K562 (cell line): Measurements from ENCODE around the gene EPDR1. TPM values are rescaled to one million over a fixed set of nuclear protein-coding genes. Genes with fewer than 3 reads are reported as not detected.
A peak's percentile ranks its signal among the peaks of the same experiment; 100 is the strongest.

Experiments
- ARID1B ChIP-seq: fragments of 450-650 bp; IDR thresholded peaks from 2 replicates; pipeline ENCODE4 v1.6.1; 2016; ENCODE audit warnings: antibody characterized with exemption, mild to moderate bottlenecking, inconsistent platforms
- C11orf30 ChIP-seq: fragments of 450-650 bp; IDR thresholded peaks from 2 replicates; pipeline ENCODE4 v1.6.1; 2016; ENCODE audit warnings: low read depth, mild to moderate bottlenecking
- CTCF ChIP-seq, 3 experiments: IDR thresholded peaks in 2 of 3; conservative IDR thresholded peaks in 1 of 3; 2 replicates each; pipeline ENCODE4 v1.5.1; 2011 to 2012; ENCODE audit warnings: low read length in 3 of 3, mild to moderate bottlenecking in 3 of 3, control low read depth in 2 of 3, improper control_type of control experiment in 1 of 3, inconsistent platforms in 1 of 3, low read depth in 1 of 3, mixed read lengths in 1 of 3, moderate library complexity in 1 of 3; ENCODE audit not compliant: insufficient read depth in 2 of 3
- E2F6 ChIP-seq, 2 experiments: IDR thresholded peaks; 2 replicates each; pipeline ENCODE4 v1.6.1; 2011; ENCODE audit warnings: borderline replicate concordance in 1 of 2, control low read depth in 1 of 2, low read depth in 1 of 2, low read length in 1 of 2, mild to moderate bottlenecking in 1 of 2, mixed read lengths in 1 of 2, moderate library complexity in 1 of 2; ENCODE audit not compliant: insufficient read depth in 1 of 2, insufficient read length in 1 of 2, poor library complexity in 1 of 2, severe bottlenecking in 1 of 2; ENCODE audit errors: extremely low read depth in 1 of 2
- FOXP4 ChIP-seq: sonication (generic); formaldehyde crosslinking; IDR thresholded peaks from 2 replicates; pipeline ENCODE4 v1.8.0; 2022; ENCODE audit warnings: mild to moderate bottlenecking, missing genetic modification reagents, borderline replicate concordance
- HNRNPH1 ChIP-seq: fragments of 200-400 bp; formaldehyde crosslinking; optimal IDR thresholded peaks from 2 replicates; pipeline ENCODE3; 2017; ENCODE audit warnings: low read depth, mild to moderate bottlenecking, low read length, moderate library complexity
- MAFG ChIP-seq: fragments of 450-650 bp; conservative IDR thresholded peaks from 2 replicates; pipeline ENCODE4 v1.6.1; 2016; ENCODE audit warnings: missing genetic modification characterization, missing compliant biosample characterization
- MEIS2 ChIP-seq: fragments of 450-650 bp; IDR thresholded peaks from 2 replicates; pipeline ENCODE4 v1.6.1; 2014; ENCODE audit warnings: mild to moderate bottlenecking; ENCODE audit not compliant: partially characterized antibody
- NCOR1 ChIP-seq: fragments of 450-650 bp; IDR thresholded peaks from 2 replicates; pipeline ENCODE4 v1.6.1; 2016; ENCODE audit warnings: mild to moderate bottlenecking, moderate library complexity
- NONO ChIP-seq, 2 experiments: fragments of 200-400 bp in 1 of 2; fragments of 450-650 bp in 1 of 2; formaldehyde crosslinking in 1 of 2; IDR thresholded peaks; 2 replicates each; pipeline ENCODE4 v1.6.1; 2017; ENCODE audit warnings: low read depth in 2 of 2, mild to moderate bottlenecking in 2 of 2, moderate library complexity in 2 of 2, low read length in 1 of 2
- PCBP1 ChIP-seq: fragments of 200-400 bp; formaldehyde crosslinking; IDR thresholded peaks from 2 replicates; pipeline ENCODE4 v1.6.1; 2018; ENCODE audit warnings: mild to moderate bottlenecking, low read depth, low read length; ENCODE audit not compliant: poor library complexity, severe bottlenecking
- RBFOX2 ChIP-seq: fragments of 200-400 bp; formaldehyde crosslinking; IDR thresholded peaks from 2 replicates; pipeline ENCODE4 v1.6.1; 2017; ENCODE audit warnings: low read depth, mild to moderate bottlenecking, low read length, moderate library complexity
- SMARCB1 ChIP-seq: IDR thresholded peaks from 2 replicates; pipeline ENCODE4 v1.6.1; 2011; ENCODE audit warnings: improper control_type of control experiment, low read depth; ENCODE audit not compliant: insufficient read length
- SMARCC2 ChIP-seq: fragments of 450-650 bp; IDR thresholded peaks from 2 replicates; pipeline ENCODE4 v1.6.1; 2017; ENCODE audit warnings: antibody characterized with exemption, moderate library complexity, mild to moderate bottlenecking, low read depth
- STAT5A ChIP-seq: IDR thresholded peaks from 2 replicates; pipeline ENCODE4 v1.6.1; 2012; ENCODE audit warnings: low read length, inconsistent platforms, borderline replicate concordance
- THRA ChIP-seq: fragments of 450-650 bp; IDR thresholded peaks from 2 replicates; pipeline ENCODE4 v1.6.1; 2017; ENCODE audit warnings: mild to moderate bottlenecking, moderate library complexity
- ZNF79 ChIP-seq: fragments of 250-450 bp; sonication (Bioruptor Pico); IDR thresholded peaks from 2 replicates; pipeline ENCODE4 v1.4.0; 2020; ENCODE audit warnings: low read depth, mild to moderate bottlenecking, moderate library complexity
- polyA plus RNA-seq, 8 experiments: library from polyadenylated mRNA; depleted of rRNA in 4 of 8; stranded (reverse) in 5 of 8; unstranded in 3 of 8; fragments of >200 nt; fragmentation: Nextera tagmentation in 2 of 8; fragmentation: Illumina TruSeq in 1 of 8; extraction: Ambion mirVana in 2 of 8; extraction: Trizol in 1 of 8; gene quantifications; 2 replicates each; pipeline versions ENCODE4 v1.2.1 to v1.2.3, GENCODE V29; 2011 to 2014; ENCODE audit warnings: inconsistent platforms in 1 of 8, missing spikeins in 1 of 8
- total RNA-seq, 7 experiments: library from RNA; depleted of rRNA in 6 of 7; stranded (reverse); fragments of >200 nt in 6 of 7; fragmentation: Illumina TruSeq in 2 of 7; extraction: Trizol in 2 of 7; gene quantifications; 2 replicates each; pipeline versions ENCODE4 v1.2.1 to v1.2.3, GENCODE V29; 2011 to 2021; ENCODE audit warnings: low replicate concordance in 1 of 7

The EPDR1 gene
- total and polyA plus RNA-seq, 9 of the 15 experiments (the other 6 are each of a cell fraction or from before 2014, with no cell fraction given) = 0.01 to 0.11 TPM; not detected in 7

GRCh38 chr7:37920849-37921805 lies 687 bp downstream of the EPDR1 start (continued):
- TF ChIP-seq C11orf30 (peak; percentile 76), HNRNPH1 (no peak), STAT5A (peak; percentile 84), FOXP4 (no peak), SMARCC2 (peak; percentile 69; the same call in 1 of the 2 replicates), RBFOX2 (peak; percentile 48), CTCF (IDR thresholded peaks at IDR 0.05 in 2 of 3, conservative IDR thresholded peaks at IDR 0.05 in 1 of 3; ENCODE audit: insufficient read depth in 2 of 3, low read depth in 1 of 3, low read length in 3 of 3) (peak in 2 of 3 experiments; percentile 5 to 14; a peak in 1 of 6 replicates), MAFG (tag) (0 out of 2 replicates have a peak, but pooled peaks have one; percentile 20), THRA (no peak), MEIS2 (no peak), NONO (IDR thresholded peaks at IDR 0.05; ENCODE audit: low read depth in 2 of 2, low read length in 1 of 2) (no peak), PCBP1 (peak; percentile 77), ARID1B (peak; percentile 85), E2F6 (IDR thresholded peaks at IDR 0.05; ENCODE audit: borderline replicate concordance in 1 of 2, extremely low read depth in 1 of 2, insufficient read depth in 1 of 2, insufficient read length in 1 of 2, low read depth in 1 of 2, low read length in 1 of 2, poor library complexity in 1 of 2, severe bottlenecking in 1 of 2) (no peak), SMARCB1 (peak; percentile 41), ZNF79 (CRISPR knock-in tag) (no peak), NCOR1 (peak; percentile 55)
